Uterus (tissue), 4 donors: ENCODE measurements around the gene B3GNT2. TPM values are rescaled to one million over a fixed set of nuclear protein-coding genes. Genes with fewer than 3 reads are reported as not detected.

Source experiments
- DNase-seq, 2 donors: peaks; one replicate each; pipeline ENCODE4 v3.0.0-alpha.2; 2019 to 2020
- H3K27ac ChIP-seq, 2 donors: fragments of 200-600 bp; sonication (generic); 1 replicate in 1 of 2; 2 replicates in 1 of 2; pipeline ENCODE4 v1.5.1; 2016 to 2018
- H3K27me3 ChIP-seq, 2 donors: fragments of 200-600 bp; sonication (generic); one replicate each; pipeline ENCODE4 v1.5.1; 2018 to 2019; ENCODE audit warnings: control low read depth in 1 of 2
- H3K36me3 ChIP-seq, 2 donors: fragments of 200-600 bp; sonication (generic); one replicate each; pipeline ENCODE4 v1.5.1; 2019; ENCODE audit warnings: control low read depth in 1 of 2
- H3K4me1 ChIP-seq, 2 donors: fragments of 200-600 bp; sonication (generic); one replicate each; pipeline ENCODE4 v1.5.1; 2018 to 2019; ENCODE audit warnings: control low read depth in 1 of 2
- H3K4me3 ChIP-seq, 2 donors: fragments of 200-600 bp; sonication (generic); 1 replicate in 1 of 2; 2 replicates in 1 of 2; pipeline ENCODE4 v1.5.1; 2018 to 2019; ENCODE audit warnings: mild to moderate bottlenecking in 1 of 2
- H3K9me3 ChIP-seq, 2 donors: fragments of 200-600 bp; sonication (generic); one replicate each; pipeline ENCODE4 v1.5.1; 2019; ENCODE audit warnings: control low read depth in 1 of 2
- CTCF ChIP-seq, 4 experiments: fragments of 200-600 bp in 2 of 4; fragments of 450-650 bp in 2 of 4; sonication (generic) in 2 of 4; IDR thresholded peaks; one replicate each; pipeline ENCODE4 v1.5.1; 2016 to 2019; ENCODE audit warnings: antibody characterized with exemption in 4 of 4, mild to moderate bottlenecking in 2 of 4, moderate library complexity in 1 of 4
- POLR2A ChIP-seq, 2 donors: fragments of 450-650 bp; IDR thresholded peaks; one replicate each; pipeline ENCODE4 v1.6.1; 2016; ENCODE audit warnings: antibody characterized with exemption in 2 of 2, mild to moderate bottlenecking in 1 of 2, moderate library complexity in 1 of 2
- intact Hi-C: fragments of 100-400 bp; cut with DNase I; formaldehyde crosslinking; loops from one replicate; pipeline ENCODE4 v1.15.1; 2023; ENCODE audit warnings: low total_unique reads
- total RNA-seq, 4 donors: library from RNA; depleted of rRNA in 3 of 4; stranded (reverse); fragments of >200 nt in 3 of 4; gene quantifications; one replicate each; pipeline versions ENCODE4 v1.1.0 to v1.2.4, GENCODE V29; 2014 to 2023
- donor health status: DM: yes; HTN: yes; CAD: no.

B3GNT2 gene
- total RNA-seq, 4 donors from 2014 or later, result 15.9 to 42.4 (median 25.5) TPM

- no peak overlapping the region for H3K4me3 ChIP-seq
- DNase-seq, result no peak
- peak overlapping the region in 1 of 2 donors; percentile 23 for H3K27ac ChIP-seq
- H3K27me3 ChIP-seq, result no peaks in the 10 kb centered on the region
- intact Hi-C loops, result no loop called here
- no peaks in the 10 kb centered on the region for H3K36me3 ChIP-seq
- TF ChIP-seq POLR2A (IDR thresholded peaks at IDR 0.05) (no peak), CTCF (IDR thresholded peaks at IDR 0.05) (no peak)
- no peaks in the 10 kb centered on the region for H3K9me3 ChIP-seq
- H3K4me1 ChIP-seq, result peaks cover 0 to 10% of the 10 kb centered on the region in 2 donors
Measured at GRCh38 chr2:62202729-62203128, 6.8 kb downstream of the B3GNT2 start.

GRCh38 chr2:62203459-62203858 is 7.5 kb downstream of the B3GNT2 start:
- no peaks in the 10 kb centered on the region for H3K27me3 ChIP-seq
- H3K9me3 ChIP-seq, result no peaks in the 10 kb centered on the region
- DNase-seq, result no peak
- TF ChIP-seq CTCF (IDR thresholded peaks at IDR 0.05), result no peak
- TF ChIP-seq POLR2A (IDR thresholded peaks at IDR 0.05), result no peak
- intact Hi-C loops, result no loop called here
- peaks cover 0 to 16% of the 10 kb centered on the region in 2 donors for H3K4me1 ChIP-seq
- no peak overlapping the region for H3K4me3 ChIP-seq
- no peak overlapping the region for H3K27ac ChIP-seq
- H3K36me3 ChIP-seq, result no peaks in the 10 kb centered on the region

- TF ChIP-seq CTCF (IDR thresholded peaks at IDR 0.05) (no peak), POLR2A (IDR thresholded peaks at IDR 0.05) (no peak)
- Histone ChIP-seq H3K36me3 (no peaks in the 10 kb centered on the region), H3K4me1 (peaks cover 0 to 7% of the 10 kb centered on the region in 2 donors), H3K27ac (peak overlapping the region in 1 of 2 donors; percentile 48), H3K4me3 (no peak overlapping the region), H3K27me3 (no peaks in the 10 kb centered on the region), H3K9me3 (no peaks in the 10 kb centered on the region)
- DNase-seq, result no peak
- intact Hi-C loops, result no loop called here
Measured at GRCh38 chr2:62204998-62205496, 9.1 kb downstream of the B3GNT2 start.

GRCh38 chr2:62205554-62205953 is 9.6 kb downstream of the B3GNT2 start:
- intact Hi-C loops, result no loop called here
- Histone ChIP-seq H3K4me3 (no peak overlapping the region), H3K9me3 (no peaks in the 10 kb centered on the region), H3K4me1 (peaks cover 0 to 7% of the 10 kb centered on the region in 2 donors), H3K27me3 (no peaks in the 10 kb centered on the region), H3K36me3 (no peaks in the 10 kb centered on the region), H3K27ac (peak overlapping the region in 1 of 2 donors; percentile 48)
- DNase-seq, result no peak
- TF ChIP-seq CTCF (IDR thresholded peaks at IDR 0.05) (no peak), POLR2A (IDR thresholded peaks at IDR 0.05) (no peak)

- no peaks in the 10 kb centered on the region for H3K9me3 ChIP-seq
- TF ChIP-seq POLR2A (IDR thresholded peaks at IDR 0.05) (no peak), CTCF (IDR thresholded peaks at IDR 0.05) (no peak)
- H3K36me3 ChIP-seq, result no peaks in the 10 kb centered on the region
- peaks cover 0 to 7% of the 10 kb centered on the region in 2 donors for H3K4me1 ChIP-seq
- H3K4me3 ChIP-seq, result no peak overlapping the region
- intact Hi-C loops, result no loop called here
- no peaks in the 10 kb centered on the region for H3K27me3 ChIP-seq
- no peak for DNase-seq
- peak overlapping the region in 1 of 2 donors; percentile 48 for H3K27ac ChIP-seq
Measured at GRCh38 chr2:62206024-62206423, 10.1 kb downstream of the B3GNT2 start.
